ENCODE data around the gene CFDP1. TPM values are rescaled to one million over a fixed set of nuclear protein-coding genes. Genes with fewer than 3 reads are reported as not detected.
A peak's percentile ranks its signal among the peaks of the same experiment; 100 is the strongest.

Gene CFDP1
- total and polyA plus RNA-seq, 2 of the 13 experiments (the other 11 are each of a cell fraction or from before 2014, with no cell fraction given): 78.6 to 153 TPM

GRCh38 chr16:75306099-75306762 is 127.1 kb downstream of the CFDP1 start (continued):
- TF ChIP-seq ERF (CRISPR knock-in tag; IDR thresholded peaks at IDR 0.05): peak; percentile 91
- TF ChIP-seq ZNF749 (CRISPR knock-in tag; IDR thresholded peaks at IDR 0.05; ENCODE audit: borderline replicate concordance): peak; percentile 60; the same call in 1 of the 2 replicates
- peak; percentile 89; the same call in 1 of the 2 replicates for TF ChIP-seq RXRB (CRISPR knock-in tag; IDR thresholded peaks at IDR 0.05; ENCODE audit: borderline replicate concordance)
- 0 out of 2 replicates have a peak, but pooled peaks have one; percentile 32 for TF ChIP-seq NFKB2 (CRISPR knock-in tag; IDR thresholded peaks at IDR 0.05; ENCODE audit: borderline replicate concordance)
- TF ChIP-seq ATF3 (CRISPR knock-in tag; IDR thresholded peaks at IDR 0.05): peak; percentile 65; the same call in 1 of the 2 replicates
- peak; percentile 96 for TF ChIP-seq ZNF18 (CRISPR knock-in tag; IDR thresholded peaks at IDR 0.05; ENCODE audit: insufficient replicate concordance)
- peak; percentile 14; the same call in 1 of the 2 replicates for TF ChIP-seq KLF9 (CRISPR knock-in tag; IDR thresholded peaks at IDR 0.05; ENCODE audit: low read depth)
- peak; percentile 68; the same call in 1 of the 2 replicates for TF ChIP-seq ZNF205 (CRISPR knock-in tag; IDR thresholded peaks at IDR 0.05)
- TF ChIP-seq ARNT (IDR thresholded peaks at IDR 0.05): no peak
- TF ChIP-seq CEBPG (CRISPR knock-in tag; IDR thresholded peaks at IDR 0.05): peak; percentile 89
- no peak for TF ChIP-seq NBN (conservative IDR thresholded peaks at IDR 0.05)
- no peak for TF ChIP-seq EEA1 (CRISPR knock-in tag; IDR thresholded peaks at IDR 0.05; ENCODE audit: borderline replicate concordance)
- 0 out of 2 replicates have a peak, but pooled peaks have one; percentile 31 for TF ChIP-seq ZNF772 (CRISPR knock-in tag; IDR thresholded peaks at IDR 0.05)
- TF ChIP-seq BCL6 (CRISPR knock-in tag; IDR thresholded peaks at IDR 0.05): peak; percentile 81
- no peak for TF ChIP-seq ZFP36L1 (CRISPR knock-in tag; IDR thresholded peaks at IDR 0.05)
- peak; percentile 91 for TF ChIP-seq GATAD2A (CRISPR knock-in tag; IDR thresholded peaks at IDR 0.05)
- no peak for TF ChIP-seq TEAD2 (CRISPR knock-in tag; IDR thresholded peaks at IDR 0.05)
- no peak; the same call in 1 of the 2 replicates for TF ChIP-seq SATB2 (CRISPR knock-in tag; IDR thresholded peaks at IDR 0.05)
- peak; percentile 50 for TF ChIP-seq ZNF652 (CRISPR knock-in tag; IDR thresholded peaks at IDR 0.05; ENCODE audit: borderline replicate concordance, low read depth)
- TF ChIP-seq ZNF451 (CRISPR knock-in tag; IDR thresholded peaks at IDR 0.05): no peak
- no peak for TF ChIP-seq ZNF784 (CRISPR knock-in tag; IDR thresholded peaks at IDR 0.05; ENCODE audit: borderline replicate concordance)
- no peak for TF ChIP-seq ZNF841 (CRISPR knock-in tag; IDR thresholded peaks at IDR 0.05; ENCODE audit: borderline replicate concordance)
- no peak for TF ChIP-seq RNF2 (conservative IDR thresholded peaks at IDR 0.05; ENCODE audit: low read depth)
- no peak for TF ChIP-seq ZNF83 (CRISPR knock-in tag; IDR thresholded peaks at IDR 0.05; ENCODE audit: borderline replicate concordance)
- TF ChIP-seq KLF11 (CRISPR knock-in tag; IDR thresholded peaks at IDR 0.05): 0 out of 2 replicates have a peak, but pooled peaks have one; percentile 72
- TF ChIP-seq HMG20A (CRISPR knock-in tag; IDR thresholded peaks at IDR 0.05; ENCODE audit: borderline replicate concordance): peak; percentile 83; the same call in 1 of the 2 replicates
- TF ChIP-seq KLF6 (CRISPR knock-in tag; IDR thresholded peaks at IDR 0.05): 0 out of 2 replicates have a peak, but pooled peaks have one; percentile 19
- TF ChIP-seq IRF2 (CRISPR knock-in tag; IDR thresholded peaks at IDR 0.05): peak; percentile 85
- peak; percentile 94 for TF ChIP-seq ZSCAN29 (CRISPR knock-in tag; conservative IDR thresholded peaks at IDR 0.05)
- peak in 1 of 2 experiments; percentile 55; a peak in 1 of 4 replicates for TF ChIP-seq KLF16 (CRISPR knock-in tag; IDR thresholded peaks at IDR 0.05)
- TF ChIP-seq ATF7 (IDR thresholded peaks at IDR 0.05): peak; percentile 54
- TF ChIP-seq ATF7 (CRISPR knock-in tag; IDR thresholded peaks at IDR 0.05): peak; percentile 73; the same call in 1 of the 2 replicates
- TF ChIP-seq ETV6 (CRISPR knock-in tag; conservative IDR thresholded peaks at IDR 0.05): 0 out of 2 replicates have a peak, but pooled peaks have one; percentile 41

Data from HepG2 (cell line).